ENCODE data around the gene CAPS2.

Gene CAPS2

DNA sequence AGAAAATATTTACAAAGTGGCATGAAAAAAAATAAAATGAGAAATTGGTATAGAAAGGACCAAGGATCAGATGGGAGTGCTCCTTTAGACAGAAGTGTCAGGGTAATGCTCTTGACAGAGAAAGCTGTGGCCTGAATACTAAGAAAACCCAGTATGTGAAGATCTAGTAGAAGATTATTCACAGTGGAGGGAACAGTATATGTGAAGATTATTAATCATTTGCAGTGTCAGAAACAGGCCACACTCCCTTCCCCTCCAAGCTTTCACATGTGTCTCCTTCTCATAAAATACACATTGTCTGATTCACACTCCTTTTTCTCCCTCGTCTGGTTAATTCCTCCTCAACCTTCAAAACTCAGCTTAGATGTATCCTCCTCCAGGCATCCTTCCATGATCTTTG, 41.3 kb downstream of the CAPS2 start:
- no peak for DNase-seq (ENCODE audit: extremely low read depth, low read depth)
- TF ChIP-seq, protein P1, sequence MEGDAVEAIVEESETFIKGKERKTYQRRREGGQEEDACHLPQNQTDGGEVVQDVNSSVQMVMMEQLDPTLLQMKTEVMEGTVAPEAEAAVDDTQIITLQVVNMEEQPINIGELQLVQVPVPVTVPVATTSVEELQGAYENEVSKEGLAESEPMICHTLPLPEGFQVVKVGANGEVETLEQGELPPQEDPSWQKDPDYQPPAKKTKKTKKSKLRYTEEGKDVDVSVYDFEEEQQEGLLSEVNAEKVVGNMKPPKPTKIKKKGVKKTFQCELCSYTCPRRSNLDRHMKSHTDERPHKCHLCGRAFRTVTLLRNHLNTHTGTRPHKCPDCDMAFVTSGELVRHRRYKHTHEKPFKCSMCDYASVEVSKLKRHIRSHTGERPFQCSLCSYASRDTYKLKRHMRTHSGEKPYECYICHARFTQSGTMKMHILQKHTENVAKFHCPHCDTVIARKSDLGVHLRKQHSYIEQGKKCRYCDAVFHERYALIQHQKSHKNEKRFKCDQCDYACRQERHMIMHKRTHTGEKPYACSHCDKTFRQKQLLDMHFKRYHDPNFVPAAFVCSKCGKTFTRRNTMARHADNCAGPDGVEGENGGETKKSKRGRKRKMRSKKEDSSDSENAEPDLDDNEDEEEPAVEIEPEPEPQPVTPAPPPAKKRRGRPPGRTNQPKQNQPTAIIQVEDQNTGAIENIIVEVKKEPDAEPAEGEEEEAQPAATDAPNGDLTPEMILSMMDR (IDR thresholded peaks at IDR 0.05; ENCODE audit: low read depth, low read length): no peak

GRCh38 chr12:75275702-75276101, 54.4 kb downstream of the CAPS2 start:
- TF ChIP-seq, protein P1 (IDR thresholded peaks at IDR 0.05; ENCODE audit: low read depth, low read length): no peak
- DNase-seq (ENCODE audit: extremely low read depth, low read depth): no peak

GRCh38 chr12:75271576-75271975, 58.5 kb downstream of the CAPS2 start:
- DNase-seq (ENCODE audit: extremely low read depth, low read depth): no peak
- TF ChIP-seq, protein P1 (IDR thresholded peaks at IDR 0.05; ENCODE audit: low read depth, low read length): no peak

GRCh38 chr12:75270157-75270556, 60.0 kb downstream of the CAPS2 start:
- TF ChIP-seq, protein P1 (IDR thresholded peaks at IDR 0.05; ENCODE audit: low read depth, low read length): no peak
- DNase-seq (ENCODE audit: extremely low read depth, low read depth): no peak

- DNase-seq (ENCODE audit: extremely low read depth, low read depth): no peak
- TF ChIP-seq, protein P1 (IDR thresholded peaks at IDR 0.05; ENCODE audit: low read depth, low read length): no peak
Measured at GRCh38 chr12:75269209-75269608, 60.9 kb downstream of the CAPS2 start.

DNA sequence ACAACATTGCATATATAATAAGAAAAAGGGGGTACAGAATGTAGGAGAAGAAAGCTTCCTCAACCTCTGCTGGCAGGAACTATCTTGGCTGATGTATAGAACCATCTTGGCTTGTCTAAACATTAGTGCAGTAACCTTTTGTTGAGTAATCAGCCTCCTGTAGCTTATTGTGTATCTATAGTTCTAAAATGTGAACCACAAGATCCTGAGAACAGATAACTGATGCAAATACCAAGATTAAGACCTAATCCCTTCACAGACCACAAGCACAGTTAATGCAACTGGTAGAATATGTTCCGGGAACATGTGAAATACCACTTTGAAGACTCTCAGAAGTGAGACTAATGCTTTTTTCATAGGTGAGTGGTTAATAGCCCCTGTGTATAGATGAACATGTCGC, 69.8 kb downstream of the CAPS2 start:
- DNase-seq (ENCODE audit: extremely low read depth, low read depth): no peak
- TF ChIP-seq, protein P1 (IDR thresholded peaks at IDR 0.05; ENCODE audit: low read depth, low read length): no peak

- TF ChIP-seq, protein P1 (IDR thresholded peaks at IDR 0.05; ENCODE audit: low read depth, low read length): no peak
- no peak for DNase-seq (ENCODE audit: extremely low read depth, low read depth)
Measured at GRCh38 chr12:75259143-75259542, 71.0 kb downstream of the CAPS2 start.

All from AG09319 (cell line).